Measurements from ENCODE around the gene HS3ST2. TPM values are rescaled to one million over a fixed set of nuclear protein-coding genes. Genes with fewer than 3 reads are reported as not detected.

HS3ST2 gene
- total and polyA plus RNA-seq, 2 experiments from 2014 or later: 1.4 to 3.2 TPM

- H3K27ac Mint-ChIP-seq: no peak overlapping the region
- no peaks in the 10 kb centered on the region for H3K9me3 Mint-ChIP-seq
- Histone ChIP-seq H3K4me1 (ENCODE audit: insufficient read depth) (0 out of 2 replicates have a peak, but pooled peaks cover 4% of the 10 kb centered on the region), H2AFZ (no peak overlapping the region), H3K36me3 (ENCODE audit: insufficient read depth) (no peaks in the 10 kb centered on the region), H3K27me3 (ENCODE audit: insufficient read depth) (no peaks in the 10 kb centered on the region), H3F3A (replicated peaks; ENCODE audit: low read depth) (no peaks in the 10 kb centered on the region), H3K79me2 (replicated peaks; ENCODE audit: insufficient read depth) (no peaks in the 10 kb centered on the region), H3K4me3 (no peak overlapping the region), H4K20me1 (replicated peaks; ENCODE audit: insufficient read depth) (no peaks in the 10 kb centered on the region), H3K4me2 (no peak overlapping the region), H3K9me2 (ENCODE audit: insufficient read depth) (peaks cover 9% of the 10 kb centered on the region; the same call in 1 of the 2 replicates), H3K27ac (ENCODE audit: low read depth) (no peak overlapping the region)
- DNase-seq (ENCODE audit: low spot score) (no peak), ATAC-seq (no peak)
- peaks cover 3% of the 10 kb centered on the region for H3K27me3 Mint-ChIP-seq (ENCODE audit: insufficient read depth, low read depth, poor library complexity)
- TF ChIP-seq ZNF331 (CRISPR knock-in tag; IDR thresholded peaks at IDR 0.05; ENCODE audit: low read depth) (no peak), NANOG (IDR thresholded peaks at IDR 0.05; ENCODE audit: borderline replicate concordance) (no peak), POLR2AphosphoS5 (IDR thresholded peaks at IDR 0.05; ENCODE audit: low read depth) (no peak)
- H3K36me3 Mint-ChIP-seq (ENCODE audit: low read depth): no peaks in the 10 kb centered on the region
- H3K4me3 Mint-ChIP-seq: no peak overlapping the region
- peaks cover 12% of the 10 kb centered on the region for H3K4me1 Mint-ChIP-seq
Measured at GRCh38 chr16:22847100-22847499, 33.1 kb downstream of the HS3ST2 start.

- Histone ChIP-seq H3K36me3 (ENCODE audit: insufficient read depth) (no peaks in the 10 kb centered on the region), H3F3A (replicated peaks; ENCODE audit: low read depth) (no peaks in the 10 kb centered on the region), H3K27ac (ENCODE audit: low read depth) (no peak overlapping the region), H3K4me3 (no peak overlapping the region), H2AFZ (no peak overlapping the region), H3K27me3 (ENCODE audit: insufficient read depth) (no peaks in the 10 kb centered on the region), H3K79me2 (replicated peaks; ENCODE audit: insufficient read depth) (no peaks in the 10 kb centered on the region), H3K4me2 (no peak overlapping the region), H3K4me1 (ENCODE audit: insufficient read depth) (0 out of 2 replicates have a peak, but pooled peaks cover 4% of the 10 kb centered on the region), H3K9me2 (ENCODE audit: insufficient read depth) (peaks cover 9% of the 10 kb centered on the region; the same call in 1 of the 2 replicates), H4K20me1 (replicated peaks; ENCODE audit: insufficient read depth) (no peaks in the 10 kb centered on the region)
- ATAC-seq (no peak), DNase-seq (ENCODE audit: low spot score) (no peak)
- no peaks in the 10 kb centered on the region for H3K36me3 Mint-ChIP-seq (ENCODE audit: low read depth)
- peaks cover 12% of the 10 kb centered on the region for H3K4me1 Mint-ChIP-seq
- peaks cover 3% of the 10 kb centered on the region for H3K27me3 Mint-ChIP-seq (ENCODE audit: insufficient read depth, low read depth, poor library complexity)
- H3K4me3 Mint-ChIP-seq: no peak overlapping the region
- no peaks in the 10 kb centered on the region for H3K9me3 Mint-ChIP-seq
- no peak overlapping the region for H3K27ac Mint-ChIP-seq
- TF ChIP-seq ZNF114 (CRISPR knock-in tag; IDR thresholded peaks at IDR 0.05): no peak
- TF ChIP-seq STAT1 (IDR thresholded peaks at IDR 0.05; ENCODE audit: unreplicated experiment): no peak
- no peak for TF ChIP-seq CREB1 (CRISPR knock-in tag; IDR thresholded peaks at IDR 0.05; ENCODE audit: low read depth)
- TF ChIP-seq ZNF331 (CRISPR knock-in tag; IDR thresholded peaks at IDR 0.05; ENCODE audit: low read depth): no peak
- TF ChIP-seq EZH2 (IDR thresholded peaks at IDR 0.05; ENCODE audit: low read depth, unreplicated experiment): no peak
- no peak for TF ChIP-seq NANOG (IDR thresholded peaks at IDR 0.05; ENCODE audit: borderline replicate concordance)
- no peak for TF ChIP-seq JUNB (IDR thresholded peaks at IDR 0.05; ENCODE audit: unreplicated experiment)
- no peak for TF ChIP-seq EZH2phosphoT487 (IDR thresholded peaks at IDR 0.05; ENCODE audit: unreplicated experiment)
- no peak for TF ChIP-seq REST (IDR thresholded peaks at IDR 0.05; ENCODE audit: unreplicated experiment)
- TF ChIP-seq POLR2AphosphoS5 (IDR thresholded peaks at IDR 0.05; ENCODE audit: low read depth): no peak
- TF ChIP-seq ETS1 (IDR thresholded peaks at IDR 0.05): no peak
Measured at GRCh38 chr16:22847690-22848089, 33.7 kb downstream of the HS3ST2 start.

Measured in GM23338 (cell line).